ENCODE data around the gene CTDSP2.

Gene CTDSP2

DNA sequence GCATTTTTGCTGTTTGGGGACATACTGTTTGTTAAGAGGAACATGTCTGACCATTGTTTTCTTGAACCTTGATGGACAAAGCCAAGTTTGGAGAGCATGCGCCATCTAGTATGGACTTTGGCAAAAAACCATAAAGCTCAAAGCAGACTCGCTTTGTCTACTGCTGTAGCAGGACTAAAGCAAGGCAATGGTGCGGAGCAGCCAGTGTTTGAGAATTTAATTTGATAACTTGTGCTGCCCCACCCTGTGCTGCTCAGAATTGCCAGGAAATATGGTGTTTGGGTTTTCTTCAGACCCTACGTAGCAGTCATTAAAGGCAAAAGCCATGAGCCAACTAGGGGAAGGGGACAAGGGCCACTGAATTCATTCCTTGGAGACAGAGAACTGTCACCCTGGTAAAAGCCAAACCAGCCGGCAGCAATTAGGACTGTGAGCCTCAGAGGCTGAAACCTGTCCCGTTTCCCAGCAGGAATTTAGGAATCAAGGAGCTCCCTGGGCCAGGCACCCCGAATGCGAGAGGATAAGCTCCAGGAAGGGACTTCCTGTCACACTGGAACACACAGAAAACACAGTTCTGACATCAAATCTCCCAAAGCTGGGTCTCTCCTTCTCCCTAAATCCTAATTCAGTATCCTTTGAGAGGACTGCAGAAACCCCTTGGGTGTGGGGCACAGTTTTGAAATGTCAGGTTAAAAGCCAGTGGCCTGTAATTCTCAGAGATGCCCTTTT lies 29.1 kb downstream of the CTDSP2 start:
- DNase-seq (ENCODE audit: insufficient read length, low spot score) = no peak

DNA sequence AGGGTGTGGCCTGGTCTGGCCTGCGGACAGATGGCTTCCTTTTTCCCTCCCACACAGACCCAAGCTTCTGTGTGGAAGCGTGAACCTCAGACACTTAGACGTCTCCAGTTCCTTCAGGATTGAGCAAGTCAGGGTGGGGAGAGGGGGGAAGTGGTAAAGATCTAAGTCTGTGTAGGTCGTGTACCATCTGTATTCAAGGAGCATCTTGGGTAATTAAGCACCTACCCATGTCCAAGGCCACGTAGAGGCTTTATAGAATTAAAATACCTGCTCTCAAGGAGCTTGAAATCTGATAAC lies 29.7 kb downstream of the CTDSP2 start:
- DNase-seq (ENCODE audit: insufficient read length, low spot score) = no peak
- FAIRE-seq = no peak

More for the DNA sequence above, 29.1 kb downstream of the CTDSP2 start:
- FAIRE-seq = no peak

DNA sequence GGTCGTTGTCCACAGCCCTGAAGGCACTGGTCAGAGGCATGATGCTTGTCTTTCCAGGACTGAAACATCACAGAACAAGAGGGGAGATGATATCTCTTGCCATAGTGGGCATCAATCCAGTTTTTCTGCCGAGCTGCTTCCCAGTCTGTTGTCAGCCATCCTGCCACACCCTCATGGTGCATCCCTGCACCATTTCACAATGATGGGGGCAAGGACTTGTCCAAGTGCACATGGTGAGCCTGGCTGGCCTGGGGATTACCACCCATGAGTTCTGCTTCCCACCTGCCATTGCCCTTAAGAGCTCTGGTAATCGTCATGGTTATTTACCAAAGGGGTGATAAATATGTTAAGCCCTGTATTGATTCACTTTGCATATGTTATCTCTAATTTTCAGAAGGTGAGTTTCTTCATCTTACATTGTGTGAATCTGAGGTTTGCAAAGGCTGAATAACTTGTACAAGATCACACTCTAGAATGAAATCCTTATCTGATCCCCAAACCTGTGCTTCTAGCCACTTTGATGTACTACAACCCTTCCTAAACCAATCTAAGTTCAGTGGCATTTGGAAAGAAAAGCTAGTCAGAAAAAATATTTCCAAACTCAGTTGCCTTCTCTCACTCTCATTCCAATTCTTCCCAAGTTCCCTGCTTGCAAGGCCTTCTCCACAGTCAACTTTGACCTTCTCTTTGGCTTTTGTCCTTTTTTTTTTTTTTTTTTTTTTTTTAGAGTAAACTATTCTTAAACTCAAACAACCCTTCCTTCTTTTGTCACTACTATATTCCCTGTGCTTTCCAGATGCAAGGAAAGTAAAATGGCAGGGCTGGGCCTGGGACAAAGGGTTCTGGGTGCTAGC lies 30.3 kb downstream of the CTDSP2 start:
- no peak for DNase-seq (ENCODE audit: insufficient read length, low spot score)
- no peak for FAIRE-seq

DNA sequence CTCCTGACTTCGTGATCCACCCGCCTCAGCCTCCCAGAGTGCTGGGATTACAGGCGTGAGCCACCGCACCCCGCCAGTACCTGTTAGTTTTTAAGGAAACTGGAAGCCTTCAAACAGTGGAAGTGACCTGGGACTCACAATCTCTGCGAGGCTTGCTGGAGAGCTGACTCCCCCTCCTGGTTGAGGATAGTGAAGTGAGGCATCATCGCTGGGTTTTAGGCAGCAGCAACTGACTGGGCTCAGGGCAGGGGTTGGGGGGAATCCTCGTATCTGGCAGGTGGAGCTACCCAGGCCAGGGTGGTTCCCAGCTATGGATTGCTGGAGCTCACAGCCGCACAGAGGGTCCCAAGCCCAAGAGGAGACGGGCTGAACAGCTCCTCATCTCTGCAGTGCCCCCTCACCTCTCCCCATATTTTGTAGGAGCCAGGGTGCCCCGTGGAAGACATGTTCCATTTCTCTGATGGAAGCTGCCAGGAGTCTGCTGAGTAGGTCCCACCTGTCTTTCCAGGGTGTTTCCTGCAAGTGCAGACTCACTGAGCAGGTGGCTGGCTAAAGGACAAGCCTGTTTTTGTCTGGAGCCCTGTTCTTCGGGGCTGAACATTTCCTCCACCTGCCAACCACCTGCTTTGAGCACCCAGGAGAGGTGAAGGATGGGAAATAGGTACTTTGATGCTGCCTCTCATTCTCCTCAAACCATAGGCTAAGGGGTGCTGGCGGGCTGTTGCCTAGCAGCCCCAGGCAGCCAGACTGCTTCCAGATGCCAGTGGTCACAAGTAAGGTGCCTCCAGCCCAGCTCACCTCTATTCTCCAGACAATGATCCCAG lies 31.1 kb downstream of the CTDSP2 start:
- FAIRE-seq (no peak), DNase-seq (ENCODE audit: insufficient read length, low spot score) (no peak)

DNA sequence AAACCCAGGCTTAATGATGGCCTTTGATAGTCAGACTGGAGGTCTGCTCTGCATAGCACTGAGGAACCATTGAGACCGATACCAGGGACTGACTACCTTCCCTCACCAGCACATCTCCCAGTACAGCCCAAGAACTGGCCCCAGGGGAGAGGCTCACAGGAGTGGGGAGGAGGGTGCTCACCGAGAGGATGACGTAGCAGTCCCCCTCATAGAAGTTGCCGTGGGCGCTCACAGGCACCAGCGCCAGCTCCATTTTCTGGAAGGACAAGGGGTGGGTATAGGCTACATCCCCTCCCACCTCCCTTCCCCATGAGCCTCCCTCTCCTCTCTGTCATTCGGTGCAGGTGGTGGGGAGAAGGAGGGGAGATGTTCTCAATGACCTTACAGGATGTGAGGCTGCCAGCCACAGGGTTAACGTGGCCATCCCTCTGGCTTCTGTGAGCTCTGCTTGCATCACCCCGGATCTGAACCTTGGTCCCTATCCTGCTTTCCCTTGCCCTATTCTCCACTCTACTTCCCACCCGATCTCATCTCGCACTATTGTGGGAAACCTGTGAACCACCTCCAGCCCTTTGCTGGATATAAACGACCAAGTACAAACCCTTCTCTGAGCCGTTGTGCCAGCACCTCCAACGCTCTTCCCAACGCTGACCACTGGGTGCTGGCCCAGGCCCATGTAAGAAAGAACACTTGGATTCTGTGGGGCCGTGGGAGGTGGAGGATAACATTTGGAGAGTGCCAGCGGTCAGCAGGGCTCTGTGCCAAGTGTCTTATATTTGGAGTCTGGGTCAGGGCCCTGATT lies 32.4 kb downstream of the CTDSP2 start:
- FAIRE-seq (no peak), DNase-seq (ENCODE audit: insufficient read length, low spot score) (no peak)

DNA sequence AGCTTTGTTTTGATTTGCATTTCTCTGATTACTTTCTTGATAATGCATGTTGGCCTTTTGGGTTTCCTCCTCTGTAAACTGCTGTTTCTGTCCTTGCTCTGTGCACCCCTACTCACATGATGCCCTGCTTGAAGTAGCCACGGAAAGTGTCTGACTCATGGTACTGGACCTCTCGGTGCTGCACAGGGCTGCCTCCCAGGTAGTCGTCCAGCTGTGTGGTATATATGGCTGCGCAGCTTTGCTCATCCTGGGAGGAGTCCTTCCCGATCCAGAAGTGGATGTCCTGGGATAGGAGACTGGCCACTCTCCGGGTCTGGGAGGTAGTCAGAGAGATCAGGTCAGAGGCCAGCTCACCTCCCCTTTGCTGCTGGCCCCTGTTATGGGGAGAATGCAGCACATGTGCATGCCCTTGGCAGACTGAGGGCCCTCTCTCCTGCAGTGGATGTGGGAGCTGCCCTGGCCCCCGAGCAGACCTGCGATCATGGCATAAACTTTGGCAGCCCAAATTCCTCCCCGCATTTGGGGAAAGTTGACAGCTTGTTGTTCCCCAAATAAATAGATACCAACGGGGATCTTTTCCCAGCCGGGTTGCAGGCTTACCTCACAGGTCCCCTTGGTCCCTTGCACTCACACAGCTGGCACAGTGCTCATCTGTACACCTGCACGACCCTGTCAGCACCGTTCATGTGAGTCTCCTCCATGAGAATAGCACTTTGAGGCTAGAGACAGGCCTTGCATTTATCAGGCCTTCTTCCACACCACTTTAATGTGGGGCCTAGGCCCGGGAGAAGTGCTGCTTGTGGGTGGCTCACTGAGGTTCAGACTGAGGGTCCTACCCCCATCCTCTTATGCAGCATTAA lies 33.2 kb downstream of the CTDSP2 start:
- no peak for FAIRE-seq
- DNase-seq (ENCODE audit: insufficient read length, low spot score) = no peak

DNA sequence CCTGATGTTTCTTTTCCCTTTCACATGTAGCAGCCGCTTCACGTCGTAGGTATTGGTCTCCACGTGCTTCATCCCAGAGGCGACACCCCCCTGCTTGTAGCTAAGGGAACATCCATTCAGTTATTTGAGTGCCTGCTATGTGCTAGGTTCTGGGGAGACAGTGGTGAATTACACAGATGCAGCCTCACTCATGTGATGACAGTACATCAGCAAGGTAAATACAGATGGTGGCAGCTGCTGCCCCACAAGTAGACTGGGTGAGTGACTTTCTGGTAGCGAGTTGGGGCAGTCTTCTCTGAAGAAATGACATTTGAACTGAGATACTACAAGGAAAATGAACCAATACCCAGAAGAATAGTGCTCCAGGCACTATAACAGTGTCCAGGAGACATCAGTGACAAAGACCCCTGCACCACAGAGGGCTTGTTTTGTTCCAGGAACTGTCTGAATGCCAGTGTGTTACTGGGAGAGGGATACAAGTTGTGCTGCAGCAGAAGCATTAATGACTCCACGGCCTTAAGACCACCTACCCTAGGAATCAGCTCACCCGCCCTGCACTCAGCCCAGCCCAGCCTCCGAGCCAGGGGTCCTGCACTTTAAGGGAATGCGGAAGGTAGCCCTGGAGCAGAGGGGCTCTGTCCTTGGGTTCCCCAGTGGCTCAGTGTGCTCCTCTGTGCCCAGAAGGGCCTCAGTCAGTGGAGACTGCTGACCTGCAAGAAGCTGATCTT lies 35.3 kb downstream of the CTDSP2 start:
- DNase-seq (ENCODE audit: insufficient read length, low spot score) (no peak), FAIRE-seq (no peak)

DNA sequence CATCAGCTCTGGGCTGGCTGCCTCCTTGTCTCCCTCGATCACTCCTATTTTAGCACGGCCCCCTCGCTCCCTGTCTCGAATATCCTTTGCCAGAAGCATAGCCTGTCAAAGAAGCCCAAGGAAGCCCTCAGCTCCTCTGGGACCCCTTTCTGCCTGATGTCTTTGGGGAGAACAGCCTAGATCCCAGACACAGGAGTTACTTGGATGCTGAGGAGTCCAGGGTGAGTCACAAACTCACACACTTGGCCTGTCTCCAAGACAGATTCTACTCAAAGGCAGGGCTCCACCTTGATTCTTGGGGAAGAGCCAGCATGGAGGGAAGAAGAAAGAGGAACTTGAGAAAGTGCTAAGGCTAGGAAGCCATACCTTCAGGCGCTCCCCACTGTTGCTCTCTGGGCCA lies 36.1 kb downstream of the CTDSP2 start:
- FAIRE-seq = no peak
- DNase-seq (ENCODE audit: insufficient read length, low spot score) = no peak

DNA sequence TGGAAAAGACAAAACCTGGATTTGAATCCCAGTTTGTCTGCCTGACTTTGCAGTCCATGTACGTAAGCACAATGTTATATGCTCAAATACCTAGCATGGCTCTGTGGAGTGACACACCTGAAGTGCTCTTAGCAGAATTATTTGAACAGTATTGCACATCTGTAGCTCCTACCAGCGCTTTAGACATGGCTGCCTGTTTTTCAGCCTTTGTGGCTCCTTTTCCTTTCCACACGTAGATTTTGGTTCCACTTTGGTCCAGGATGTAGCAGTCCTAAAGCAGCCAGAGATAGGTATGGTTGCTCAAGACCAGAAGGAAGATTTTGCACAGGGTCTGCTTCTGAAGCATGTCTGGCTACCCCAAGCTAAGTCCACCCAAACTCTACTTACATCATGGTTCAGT lies 37.1 kb downstream of the CTDSP2 start:
- DNase-seq (ENCODE audit: insufficient read length, low spot score) (no peak), FAIRE-seq (no peak)

DNA sequence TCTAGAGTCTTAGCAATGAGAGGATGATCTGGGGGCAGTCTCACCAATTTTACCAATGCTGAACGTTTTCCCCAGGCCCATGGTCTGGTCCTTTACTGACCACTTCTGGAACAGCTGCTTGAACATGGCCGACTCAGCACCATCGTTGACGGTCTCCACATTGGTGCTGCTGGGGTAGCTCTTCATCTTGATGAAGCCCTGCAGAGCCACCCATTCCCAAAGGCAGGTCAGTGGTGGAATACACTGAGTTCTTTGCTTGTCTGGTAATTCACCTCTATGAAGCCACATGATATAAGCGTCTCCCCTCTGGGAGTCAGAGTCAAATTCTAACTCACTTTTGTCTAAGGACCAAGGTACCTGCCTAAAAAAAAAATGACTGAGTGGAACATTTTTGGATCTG lies 38.2 kb downstream of the CTDSP2 start:
- no peak for FAIRE-seq
- DNase-seq (ENCODE audit: insufficient read length, low spot score) = no peak

DNA sequence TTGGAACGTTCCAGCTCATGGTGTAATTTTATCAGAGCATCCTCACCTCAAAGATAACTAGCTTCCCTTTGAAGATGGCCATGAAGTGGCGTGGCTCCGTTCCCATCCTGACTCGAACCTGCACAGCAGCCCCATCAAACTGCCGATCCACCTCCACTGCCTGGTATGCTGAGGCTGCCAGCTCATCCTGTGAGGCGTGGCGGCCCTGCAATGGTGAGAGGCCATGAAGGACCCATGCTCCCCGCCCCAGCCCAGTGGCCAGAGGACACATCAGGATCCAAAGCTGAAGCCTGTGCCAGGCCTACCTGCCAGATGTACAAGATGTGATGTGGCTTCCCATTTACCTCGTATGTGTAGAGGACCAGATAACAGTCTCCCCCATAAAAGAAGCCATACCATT lies 39.2 kb downstream of the CTDSP2 start:
- no peak for DNase-seq (ENCODE audit: insufficient read length, low spot score)
- no peak for FAIRE-seq

DNA sequence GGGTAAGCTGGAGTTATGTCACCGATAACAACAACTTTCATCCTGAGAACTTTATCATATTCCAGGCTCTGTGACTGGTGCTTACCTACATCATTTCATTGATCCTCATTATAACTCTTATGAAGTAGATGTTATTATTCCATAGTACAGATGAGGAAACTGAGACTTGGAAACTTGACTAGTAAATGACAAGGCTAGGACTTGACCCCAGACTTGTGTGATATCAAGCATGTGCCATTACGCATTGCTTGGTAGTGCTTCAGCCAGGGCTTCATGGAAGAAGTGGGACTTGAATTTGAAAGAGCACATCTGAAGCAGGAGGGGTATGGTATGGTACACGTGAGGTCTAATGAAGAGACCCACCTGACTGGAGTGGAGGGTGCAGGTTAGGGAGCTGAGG lies 39.9 kb downstream of the CTDSP2 start:
- no peak for DNase-seq (ENCODE audit: insufficient read length, low spot score)

DNA sequence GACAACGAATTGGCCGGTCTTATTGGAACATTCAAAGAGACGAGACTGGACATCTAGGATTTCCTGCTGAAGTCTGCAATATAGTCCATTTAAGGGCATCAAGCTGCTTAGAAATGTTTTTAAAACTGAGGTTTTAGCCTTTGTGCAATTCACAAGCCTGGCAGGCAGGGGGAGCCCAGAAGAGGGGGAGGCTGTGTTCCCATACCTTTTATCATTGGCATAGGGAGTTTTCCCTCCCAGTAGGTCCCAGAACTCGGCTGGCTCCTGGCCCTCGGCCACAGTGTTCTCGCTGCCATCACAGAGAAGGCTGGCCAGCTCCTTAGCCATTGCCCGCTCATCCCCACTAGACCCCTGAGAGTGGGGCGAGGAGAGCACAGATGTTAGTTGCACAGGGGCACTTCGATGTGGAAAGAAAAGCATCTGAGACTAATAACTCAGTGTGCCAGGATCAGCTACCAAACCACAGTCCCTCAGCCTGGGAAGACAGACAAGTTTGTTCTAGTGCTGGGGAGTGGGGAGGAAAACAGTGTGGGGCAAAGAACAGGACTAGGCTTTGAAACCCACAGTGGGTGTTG lies 43.1 kb downstream of the CTDSP2 start:
- FAIRE-seq (no peak), DNase-seq (ENCODE audit: insufficient read length, low spot score) (peak; percentile 61)

More for the DNA sequence above, 39.9 kb downstream of the CTDSP2 start:
- FAIRE-seq = no peak

DNA sequence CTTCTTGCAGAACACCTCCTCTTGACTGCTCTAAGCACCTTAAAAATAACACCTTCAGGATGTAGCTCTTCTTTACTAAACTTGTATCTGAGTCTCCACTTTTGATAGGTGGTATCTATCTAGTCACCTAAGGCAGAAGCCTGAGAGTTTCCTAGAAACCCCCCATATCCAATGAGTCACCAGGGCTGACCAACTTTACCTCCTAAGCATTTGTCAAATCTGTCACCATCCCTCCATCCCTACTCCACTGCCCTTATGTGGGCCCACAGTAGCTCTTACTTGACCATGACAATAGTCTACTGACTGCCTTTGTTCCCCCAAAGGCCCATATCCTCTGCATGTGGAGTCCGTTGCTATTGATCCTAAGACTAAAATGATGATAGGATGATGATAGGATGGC lies 43.9 kb downstream of the CTDSP2 start:
- FAIRE-seq = no peak
- no peak for DNase-seq (ENCODE audit: insufficient read length, low spot score)

DNA sequence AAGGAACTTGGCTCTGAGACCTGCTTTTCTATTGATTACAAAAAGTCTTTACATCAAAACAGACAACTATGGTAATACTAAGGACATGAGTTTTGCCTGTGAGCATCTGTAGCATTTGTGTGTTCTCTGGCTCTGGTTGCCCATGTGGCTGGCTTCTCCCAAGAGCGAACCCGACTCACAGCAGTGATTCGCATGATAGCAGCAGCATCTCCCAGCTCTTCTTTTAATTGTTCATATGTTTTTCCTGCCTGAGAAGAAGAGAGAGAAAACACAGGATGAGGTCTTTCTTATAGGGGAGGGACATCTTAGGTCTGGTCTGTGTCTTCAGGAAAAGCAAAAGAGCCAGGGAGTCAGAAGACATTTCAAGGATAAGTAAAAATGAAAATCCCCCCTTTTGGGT lies 45.6 kb downstream of the CTDSP2 start:
- no peak for DNase-seq (ENCODE audit: insufficient read length, low spot score)
- no peak for FAIRE-seq

DNA sequence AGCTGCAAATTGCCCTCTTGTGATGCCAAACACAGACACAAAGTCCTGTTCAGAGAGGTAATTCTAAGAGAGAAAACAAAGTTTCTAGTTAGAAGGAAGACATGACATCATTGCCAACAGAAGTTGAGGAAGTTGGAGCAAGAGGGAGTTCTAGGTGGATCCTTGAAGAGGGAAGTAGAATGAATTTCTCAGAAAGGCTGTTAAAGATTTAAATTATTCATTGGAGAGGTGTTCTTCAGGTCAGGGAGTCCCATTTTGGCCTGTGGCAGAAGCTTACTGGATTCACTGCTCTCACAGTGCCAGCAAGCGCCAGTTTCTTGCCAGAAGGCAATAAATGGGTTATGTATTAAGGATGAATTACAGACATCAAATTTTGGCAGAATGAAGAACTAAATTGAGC lies 48.6 kb downstream of the CTDSP2 start:
- DNase-seq (ENCODE audit: insufficient read length, low spot score) = no peak
- no peak for FAIRE-seq

DNA sequence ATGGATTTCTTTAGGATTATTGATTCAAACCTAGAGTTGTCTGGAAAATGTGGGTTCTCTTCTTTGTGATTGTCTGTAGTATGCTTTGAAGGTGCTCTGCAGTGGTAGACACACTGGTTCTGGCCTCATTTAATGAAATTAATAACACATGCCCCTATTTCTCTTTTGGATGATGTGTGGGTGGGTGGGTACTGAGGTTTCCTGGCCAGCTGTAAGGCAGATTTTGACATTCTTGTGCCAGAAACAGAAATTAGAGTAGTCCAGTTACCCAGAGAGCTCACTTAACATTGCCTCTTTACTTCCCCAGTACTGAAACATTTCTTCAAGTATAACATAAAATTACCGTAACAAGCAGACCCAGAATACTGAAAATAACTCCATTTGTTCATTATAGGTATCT lies 49.5 kb downstream of the CTDSP2 start:
- DNase-seq (ENCODE audit: insufficient read length, low spot score) = no peak
- no peak for FAIRE-seq

DNA sequence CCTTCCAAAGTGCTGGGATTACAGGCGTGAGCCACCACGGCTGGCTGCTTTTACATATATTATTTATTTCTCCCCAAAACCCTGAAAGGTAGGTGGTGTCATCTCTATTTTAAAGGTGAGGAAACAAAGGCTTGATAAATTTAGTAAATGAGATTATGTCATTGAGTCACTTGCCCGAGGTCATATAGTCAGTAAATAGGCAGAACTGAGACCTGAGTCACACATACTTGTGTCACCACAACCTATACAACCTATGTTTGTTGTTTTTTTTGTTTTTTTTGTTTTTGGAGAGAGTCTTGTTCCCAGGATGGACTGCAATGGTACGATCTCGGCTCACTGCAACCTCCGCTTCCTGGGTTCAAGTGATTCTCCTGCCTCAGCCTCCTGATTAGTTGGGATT lies 51.2 kb downstream of the CTDSP2 start:
- FAIRE-seq (no peak), DNase-seq (ENCODE audit: insufficient read length, low spot score) (no peak)

DNA sequence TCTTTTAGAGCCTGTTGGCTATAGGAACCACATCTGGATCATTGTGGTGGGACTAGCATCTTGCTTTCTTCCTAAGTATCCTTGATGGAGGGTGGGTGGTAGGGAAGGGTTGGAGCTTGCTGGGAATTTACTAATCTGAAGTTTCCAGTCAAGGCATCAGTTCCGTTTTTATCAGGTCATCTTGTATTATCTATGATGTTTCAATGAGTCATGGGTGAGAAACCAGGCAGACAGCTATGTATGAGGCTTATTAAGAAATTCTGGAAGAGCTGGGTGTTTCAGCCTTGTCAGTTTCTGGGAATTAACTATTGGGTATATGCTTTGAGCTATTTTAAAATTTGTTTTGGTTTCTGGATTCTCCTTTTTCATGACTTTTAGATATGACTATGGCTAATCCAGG lies 52.6 kb downstream of the CTDSP2 start:
- DNase-seq (ENCODE audit: insufficient read length, low spot score) (peak; percentile 45), FAIRE-seq (no peak)

Data from HTR-8/SVneo (cell line).